Coronary artery (tissue), 2 donors: Measurements from ENCODE around the gene IL10RA.

Experiments
- DNase-seq: peaks from one replicate; pipeline ENCODE4 v3.0.0-alpha.2; 2017; ENCODE audit warnings: low spot score
- H3K27ac ChIP-seq, 2 donors: fragments of 200-600 bp; sonication (generic); one replicate each; pipeline ENCODE4 v1.5.1; 2016 to 2019
- H3K4me3 ChIP-seq: fragments of 200-600 bp; sonication (generic); 2 replicates; pipeline ENCODE4 v1.5.1; 2016; ENCODE audit warnings: mild to moderate bottlenecking, moderate library complexity
- TF ChIP-seq, protein P1 (sequence below): fragments of 200-600 bp; sonication (generic); IDR thresholded peaks from one replicate; pipeline ENCODE4 v1.5.1; 2019; ENCODE audit warnings: antibody characterized with exemption

IL10RA gene

GRCh38 chr11:118009864-118010737, 23.9 kb downstream of the IL10RA start:
- Histone ChIP-seq H3K27ac (peak overlapping the region; percentile 32 to 82), H3K4me3 (no peak overlapping the region)
- no peak for DNase-seq
- TF ChIP-seq, protein P1, sequence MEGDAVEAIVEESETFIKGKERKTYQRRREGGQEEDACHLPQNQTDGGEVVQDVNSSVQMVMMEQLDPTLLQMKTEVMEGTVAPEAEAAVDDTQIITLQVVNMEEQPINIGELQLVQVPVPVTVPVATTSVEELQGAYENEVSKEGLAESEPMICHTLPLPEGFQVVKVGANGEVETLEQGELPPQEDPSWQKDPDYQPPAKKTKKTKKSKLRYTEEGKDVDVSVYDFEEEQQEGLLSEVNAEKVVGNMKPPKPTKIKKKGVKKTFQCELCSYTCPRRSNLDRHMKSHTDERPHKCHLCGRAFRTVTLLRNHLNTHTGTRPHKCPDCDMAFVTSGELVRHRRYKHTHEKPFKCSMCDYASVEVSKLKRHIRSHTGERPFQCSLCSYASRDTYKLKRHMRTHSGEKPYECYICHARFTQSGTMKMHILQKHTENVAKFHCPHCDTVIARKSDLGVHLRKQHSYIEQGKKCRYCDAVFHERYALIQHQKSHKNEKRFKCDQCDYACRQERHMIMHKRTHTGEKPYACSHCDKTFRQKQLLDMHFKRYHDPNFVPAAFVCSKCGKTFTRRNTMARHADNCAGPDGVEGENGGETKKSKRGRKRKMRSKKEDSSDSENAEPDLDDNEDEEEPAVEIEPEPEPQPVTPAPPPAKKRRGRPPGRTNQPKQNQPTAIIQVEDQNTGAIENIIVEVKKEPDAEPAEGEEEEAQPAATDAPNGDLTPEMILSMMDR = no peak

- DNase-seq = no peak
- TF ChIP-seq, protein P1 = no peak
- H3K4me3 ChIP-seq = no peak overlapping the region
- peak overlapping the region; percentile 32 to 82 for H3K27ac ChIP-seq
These were observed 24.7 kb downstream of the IL10RA start for GRCh38 chr11:118010738-118011461.

GRCh38 chr11:118012083-118012669, 26.0 kb downstream of the IL10RA start:
- Histone ChIP-seq H3K27ac (peak overlapping the region in 1 of 2 donors; percentile 68), H3K4me3 (no peak overlapping the region)
- DNase-seq = no peak
- TF ChIP-seq, protein P1 = no peak

- TF ChIP-seq, protein P1 = no peak
These were observed 27.8 kb downstream of the IL10RA start for GRCh38 chr11:118014022-118014421.

DNA sequence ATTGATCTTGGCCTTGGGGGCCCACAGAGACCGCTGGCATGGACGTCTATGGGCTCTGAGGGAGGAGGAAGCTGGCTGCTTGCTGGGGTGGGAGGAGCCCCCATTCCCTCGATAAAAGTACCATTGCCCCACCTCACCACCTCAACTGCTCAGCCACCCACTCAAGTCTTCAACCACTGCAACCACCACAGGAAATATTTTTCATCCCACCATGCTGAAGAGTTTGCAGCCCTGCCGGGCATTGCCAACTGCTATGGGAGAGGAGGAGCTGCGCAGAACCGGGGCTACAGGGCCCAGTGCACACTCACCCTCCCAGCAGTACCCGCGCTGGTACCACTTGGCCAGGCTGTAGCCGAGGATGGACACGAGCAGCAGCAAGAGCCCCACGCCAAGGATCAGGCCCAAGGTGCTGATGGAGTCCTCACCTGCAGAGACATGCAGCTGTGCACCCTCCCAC, 29.2 kb downstream of the IL10RA start:
- H3K4me3 ChIP-seq = no peak overlapping the region
- no peak overlapping the region for H3K27ac ChIP-seq
- TF ChIP-seq, protein P1 = no peak
- no peak for DNase-seq

More at GRCh38 chr11:118014022-118014421, 27.8 kb downstream of the IL10RA start:
- Histone ChIP-seq H3K4me3 (no peak overlapping the region), H3K27ac (no peak overlapping the region)
- DNase-seq = no peak

DNA sequence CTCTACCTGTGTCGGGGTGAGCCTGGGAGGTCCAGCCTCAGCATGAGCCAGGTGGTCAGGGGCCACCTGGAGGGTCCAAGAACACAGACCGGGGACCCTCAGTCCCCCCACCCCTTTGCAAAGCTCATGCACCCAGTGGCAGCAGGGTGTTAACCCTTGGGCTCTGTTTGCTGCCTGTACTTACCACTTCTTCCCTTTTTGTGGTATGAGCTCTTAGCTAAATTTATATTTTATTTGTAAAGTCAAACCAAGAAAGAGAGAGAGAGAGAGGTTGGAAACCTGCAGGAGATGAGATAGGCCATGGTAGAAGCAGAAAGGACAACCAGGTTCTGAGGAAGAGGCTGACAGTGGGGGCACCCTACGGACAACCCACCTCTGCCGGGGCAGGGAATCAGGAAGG, 29.9 kb downstream of the IL10RA start:
- Histone ChIP-seq H3K4me3 (no peak overlapping the region), H3K27ac (no peak overlapping the region)
- TF ChIP-seq, protein P1 = no peak
- no peak for DNase-seq
